22Rv1 (cell line): ENCODE data around the gene GLTP.

Experiments
- ZFX ChIP-seq: fragments of 450-650 bp; IDR thresholded peaks from 2 replicates; pipeline ENCODE4 v1.6.1; 2017; ENCODE audit warnings: antibody characterized with exemption, borderline replicate concordance
- TF ChIP-seq, protein P1 (sequence below): fragments of 450-650 bp; IDR thresholded peaks from 2 replicates; pipeline ENCODE4 v1.5.1; 2017; ENCODE audit warnings: mild to moderate bottlenecking

DNA sequence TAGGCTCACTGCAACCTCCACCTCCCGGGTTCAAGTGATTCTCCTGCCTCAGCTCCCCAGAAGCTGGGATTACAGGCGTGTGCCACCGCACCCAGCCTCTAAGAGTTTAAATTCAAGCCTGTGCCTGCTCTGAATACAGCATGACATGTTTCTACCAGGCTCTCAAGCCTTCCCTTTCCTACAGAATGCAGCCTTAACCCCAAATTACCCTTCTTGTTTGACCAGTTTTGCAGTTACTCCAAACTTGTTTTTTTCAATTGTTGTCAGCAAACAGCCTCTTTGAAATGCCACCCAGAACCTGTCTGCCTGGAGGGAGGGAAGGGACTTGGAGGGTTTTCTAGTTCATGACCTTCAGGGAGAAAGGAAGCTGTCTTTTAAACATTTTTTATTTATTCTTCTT is 15.4 kb downstream of the GLTP start:
- TF ChIP-seq, protein P1, sequence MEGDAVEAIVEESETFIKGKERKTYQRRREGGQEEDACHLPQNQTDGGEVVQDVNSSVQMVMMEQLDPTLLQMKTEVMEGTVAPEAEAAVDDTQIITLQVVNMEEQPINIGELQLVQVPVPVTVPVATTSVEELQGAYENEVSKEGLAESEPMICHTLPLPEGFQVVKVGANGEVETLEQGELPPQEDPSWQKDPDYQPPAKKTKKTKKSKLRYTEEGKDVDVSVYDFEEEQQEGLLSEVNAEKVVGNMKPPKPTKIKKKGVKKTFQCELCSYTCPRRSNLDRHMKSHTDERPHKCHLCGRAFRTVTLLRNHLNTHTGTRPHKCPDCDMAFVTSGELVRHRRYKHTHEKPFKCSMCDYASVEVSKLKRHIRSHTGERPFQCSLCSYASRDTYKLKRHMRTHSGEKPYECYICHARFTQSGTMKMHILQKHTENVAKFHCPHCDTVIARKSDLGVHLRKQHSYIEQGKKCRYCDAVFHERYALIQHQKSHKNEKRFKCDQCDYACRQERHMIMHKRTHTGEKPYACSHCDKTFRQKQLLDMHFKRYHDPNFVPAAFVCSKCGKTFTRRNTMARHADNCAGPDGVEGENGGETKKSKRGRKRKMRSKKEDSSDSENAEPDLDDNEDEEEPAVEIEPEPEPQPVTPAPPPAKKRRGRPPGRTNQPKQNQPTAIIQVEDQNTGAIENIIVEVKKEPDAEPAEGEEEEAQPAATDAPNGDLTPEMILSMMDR: no peak
- no peak for TF ChIP-seq ZFX
